Fibroblast of lung (primary cell): Measurements from ENCODE around the gene SFTA2.

Source experiments
- EZH2 ChIP-seq: IDR thresholded peaks from 2 replicates; pipeline ENCODE4 v1.5.1; 2012; ENCODE audit warnings: low read length, control low read depth, mild to moderate bottlenecking; ENCODE audit errors: missing control alignments
- TF ChIP-seq, protein P1 (sequence below), 2 donors: IDR thresholded peaks in 1 of 2; conservative IDR thresholded peaks in 1 of 2; 1 replicate in 1 of 2; 2 replicates in 1 of 2; pipeline ENCODE4 v1.5.1; 2011 to 2012; ENCODE audit warnings: low read length in 2 of 2, control low read depth in 1 of 2, inconsistent platforms in 1 of 2, low read depth in 1 of 2, mild to moderate bottlenecking in 1 of 2

DNA sequence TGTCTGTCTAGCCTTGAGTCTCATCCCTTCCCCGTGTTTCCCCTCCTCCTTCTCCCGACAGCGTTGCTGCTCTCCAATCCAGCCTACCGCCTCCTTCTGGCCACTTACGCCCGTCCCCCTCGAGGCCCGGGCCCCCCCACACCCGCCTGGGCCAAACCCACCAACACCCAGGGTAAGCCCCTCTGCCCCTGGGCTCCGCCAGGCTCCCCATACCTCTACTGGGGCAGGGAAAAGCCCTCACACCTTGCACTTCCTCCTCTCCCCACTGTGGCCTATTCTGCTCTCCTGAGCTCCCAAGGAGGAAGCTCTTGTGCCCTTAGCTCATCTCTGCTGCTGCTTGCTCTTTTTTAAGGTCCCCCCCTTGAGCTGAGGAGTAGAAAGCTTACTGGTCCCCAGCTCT lies 36.6 kb downstream of the SFTA2 start:
- TF ChIP-seq, protein P1, sequence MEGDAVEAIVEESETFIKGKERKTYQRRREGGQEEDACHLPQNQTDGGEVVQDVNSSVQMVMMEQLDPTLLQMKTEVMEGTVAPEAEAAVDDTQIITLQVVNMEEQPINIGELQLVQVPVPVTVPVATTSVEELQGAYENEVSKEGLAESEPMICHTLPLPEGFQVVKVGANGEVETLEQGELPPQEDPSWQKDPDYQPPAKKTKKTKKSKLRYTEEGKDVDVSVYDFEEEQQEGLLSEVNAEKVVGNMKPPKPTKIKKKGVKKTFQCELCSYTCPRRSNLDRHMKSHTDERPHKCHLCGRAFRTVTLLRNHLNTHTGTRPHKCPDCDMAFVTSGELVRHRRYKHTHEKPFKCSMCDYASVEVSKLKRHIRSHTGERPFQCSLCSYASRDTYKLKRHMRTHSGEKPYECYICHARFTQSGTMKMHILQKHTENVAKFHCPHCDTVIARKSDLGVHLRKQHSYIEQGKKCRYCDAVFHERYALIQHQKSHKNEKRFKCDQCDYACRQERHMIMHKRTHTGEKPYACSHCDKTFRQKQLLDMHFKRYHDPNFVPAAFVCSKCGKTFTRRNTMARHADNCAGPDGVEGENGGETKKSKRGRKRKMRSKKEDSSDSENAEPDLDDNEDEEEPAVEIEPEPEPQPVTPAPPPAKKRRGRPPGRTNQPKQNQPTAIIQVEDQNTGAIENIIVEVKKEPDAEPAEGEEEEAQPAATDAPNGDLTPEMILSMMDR (conservative IDR thresholded peaks at IDR 0.05 in 1 of 2, IDR thresholded peaks at IDR 0.05 in 1 of 2; ENCODE audit: low read depth in 1 of 2, low read length in 2 of 2): no peak
- no peak for TF ChIP-seq EZH2
